Medulla oblongata (tissue), 1 donor: ENCODE measurements around the gene HECA.
"Not testable (repeated sequence)": the region's sequence is repeated elsewhere in the genome, so short reads cannot be mapped to it uniquely, and the experiment has no call there.

Experiments
- DNase-seq: peaks from one replicate; pipeline ENCODE4 v3.0.0-alpha.2; 2015; ENCODE audit errors: extremely low spot score

Gene HECA, protein sequence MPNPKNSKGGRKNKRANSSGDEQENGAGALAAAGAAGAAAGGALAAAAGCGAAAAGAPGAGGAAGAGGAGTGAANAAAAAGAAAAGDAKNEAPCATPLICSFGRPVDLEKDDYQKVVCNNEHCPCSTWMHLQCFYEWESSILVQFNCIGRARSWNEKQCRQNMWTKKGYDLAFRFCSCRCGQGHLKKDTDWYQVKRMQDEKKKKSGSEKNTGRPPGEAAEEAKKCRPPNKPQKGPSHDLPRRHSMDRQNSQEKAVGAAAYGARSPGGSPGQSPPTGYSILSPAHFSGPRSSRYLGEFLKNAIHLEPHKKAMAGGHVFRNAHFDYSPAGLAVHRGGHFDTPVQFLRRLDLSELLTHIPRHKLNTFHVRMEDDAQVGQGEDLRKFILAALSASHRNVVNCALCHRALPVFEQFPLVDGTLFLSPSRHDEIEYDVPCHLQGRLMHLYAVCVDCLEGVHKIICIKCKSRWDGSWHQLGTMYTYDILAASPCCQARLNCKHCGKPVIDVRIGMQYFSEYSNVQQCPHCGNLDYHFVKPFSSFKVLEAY

DNA sequence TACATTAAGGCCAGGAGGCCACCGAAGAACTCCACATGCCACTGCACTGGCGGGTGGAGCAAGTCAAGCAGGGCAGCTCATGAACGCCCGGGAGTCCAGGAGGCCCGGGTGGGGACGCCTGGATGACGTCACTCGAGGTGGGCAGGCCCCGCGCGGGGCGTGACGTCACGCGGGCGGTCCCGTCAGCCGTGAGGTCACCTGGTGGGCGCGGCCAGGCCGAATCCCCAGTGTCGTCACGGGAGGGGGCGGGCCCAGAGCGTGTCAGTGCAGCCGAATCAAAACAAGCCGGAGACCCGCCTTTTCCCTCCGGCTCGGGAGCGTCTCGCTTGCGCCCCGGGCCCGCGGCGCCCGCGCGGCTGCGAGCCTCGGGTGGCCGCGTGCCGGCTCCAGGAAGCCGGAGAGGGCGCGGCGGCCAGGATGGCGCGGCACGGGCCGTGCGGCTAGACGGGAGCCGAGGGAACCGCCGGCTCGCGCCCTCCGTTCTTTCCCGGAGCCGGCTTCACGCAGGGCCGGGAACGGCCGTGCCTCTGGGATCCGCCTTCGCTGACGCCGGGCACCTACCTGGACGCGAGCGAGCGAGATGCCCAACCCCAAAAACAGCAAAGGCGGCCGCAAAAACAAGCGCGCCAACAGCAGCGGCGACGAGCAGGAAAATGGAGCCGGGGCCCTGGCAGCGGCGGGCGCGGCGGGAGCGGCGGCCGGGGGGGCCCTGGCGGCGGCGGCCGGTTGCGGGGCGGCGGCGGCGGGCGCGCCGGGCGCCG lies at the start of gene HECA:
Gene HECA, plus strand, starts transcription at position 264 of the 761 bp plus-strand sequence. Its CDS starts 317 bp downstream, at position 581.
- peak; percentile 95 for DNase-seq

DNA sequence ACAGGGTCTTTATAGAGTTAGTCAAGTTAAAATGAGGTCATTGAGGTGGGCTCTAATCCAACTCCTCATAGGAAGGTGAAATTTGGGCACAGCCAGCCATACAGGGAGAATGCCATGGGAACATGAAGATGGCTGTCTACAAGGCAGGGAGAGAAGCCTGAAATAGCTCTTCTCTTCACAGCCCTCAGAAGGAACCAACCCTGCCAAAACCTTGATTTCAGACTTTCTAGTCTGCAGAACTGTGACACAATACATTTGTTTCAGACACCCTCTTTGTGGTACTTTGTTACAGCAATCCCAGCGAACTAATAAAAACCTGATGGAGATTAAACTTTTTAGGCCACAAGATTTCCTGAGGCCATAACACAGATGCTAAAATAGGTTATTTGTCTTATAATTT lies 43.1 kb upstream of the HECA start:
- no peak for DNase-seq

DNA sequence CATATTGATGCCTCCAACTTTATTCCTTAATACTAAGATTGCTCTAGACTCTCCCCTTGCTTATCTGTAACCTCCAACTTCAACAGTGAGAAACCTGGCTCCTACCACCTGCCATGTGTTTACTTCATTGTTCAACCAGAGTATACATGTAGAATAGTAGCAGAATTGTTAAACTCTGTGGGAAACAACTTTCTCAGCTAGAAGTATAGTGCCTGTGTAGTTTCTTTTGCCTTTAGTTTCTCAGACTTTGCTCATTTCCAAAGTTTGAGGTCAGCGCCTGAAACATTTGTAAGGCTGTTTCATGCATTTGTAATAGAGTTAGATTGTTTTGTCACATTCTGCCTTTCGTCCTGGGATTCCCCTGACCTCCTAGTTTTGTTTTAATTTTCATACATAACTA lies 34.9 kb upstream of the HECA start:
- no peak for DNase-seq

DNA sequence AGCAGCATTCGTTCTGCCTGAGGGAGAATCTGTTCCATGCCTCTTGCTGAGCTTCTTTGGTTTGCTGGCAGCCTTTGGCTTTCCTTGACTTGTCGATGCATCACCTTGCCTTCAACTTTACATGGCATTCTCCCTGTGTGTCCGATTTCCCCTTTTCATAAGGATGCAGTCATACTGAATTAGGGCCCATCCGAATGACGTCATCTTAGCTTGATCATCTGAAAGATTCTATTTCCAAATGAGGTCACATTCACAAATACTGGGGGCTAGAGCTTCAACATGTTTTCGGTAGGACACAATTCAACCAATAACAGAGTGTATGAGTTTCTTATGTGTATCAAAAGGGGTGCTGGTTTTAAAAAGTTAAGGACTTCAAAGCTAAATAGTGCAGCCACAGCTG lies 27.8 kb upstream of the HECA start:
- DNase-seq = no peak

DNA sequence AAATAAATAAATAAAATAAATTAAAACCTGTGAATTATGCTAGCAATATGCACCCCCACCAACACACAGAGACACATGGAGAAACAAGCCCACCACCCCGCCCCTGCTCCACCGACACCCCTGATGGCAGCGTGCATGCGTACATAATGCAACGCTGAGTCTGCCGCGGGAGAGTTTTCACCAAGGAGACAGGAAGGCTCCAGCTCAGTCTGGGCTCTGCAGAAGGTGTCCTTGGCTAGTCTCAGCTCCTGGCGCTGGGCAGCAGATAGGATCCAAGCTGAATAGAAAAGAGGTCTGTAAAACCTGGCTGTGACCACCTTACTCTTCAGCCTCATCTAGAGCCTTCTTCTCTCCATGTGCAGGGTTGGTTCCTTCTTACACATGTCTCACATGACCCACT lies 26.5 kb upstream of the HECA start:
- no peak for DNase-seq

DNA sequence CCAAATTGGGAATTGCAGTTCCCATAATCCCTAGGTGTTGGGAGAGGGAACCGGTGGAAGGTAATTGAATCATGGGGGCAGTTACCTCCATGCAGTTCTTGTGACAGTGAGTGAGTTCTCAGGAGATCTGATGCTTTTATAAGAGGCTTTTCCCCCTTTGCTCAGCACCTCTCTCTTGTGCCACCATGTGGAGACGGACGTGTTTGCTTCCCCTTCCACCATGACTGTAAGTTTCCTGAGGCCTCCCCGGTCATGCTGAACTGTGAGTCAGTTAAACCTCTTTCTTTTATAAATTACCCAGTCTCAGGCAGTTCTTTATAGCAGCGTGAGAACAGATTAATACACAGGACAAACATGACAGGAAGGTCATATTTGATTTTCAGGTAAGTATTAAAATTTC lies 25.3 kb upstream of the HECA start:
- no peak for DNase-seq

DNA sequence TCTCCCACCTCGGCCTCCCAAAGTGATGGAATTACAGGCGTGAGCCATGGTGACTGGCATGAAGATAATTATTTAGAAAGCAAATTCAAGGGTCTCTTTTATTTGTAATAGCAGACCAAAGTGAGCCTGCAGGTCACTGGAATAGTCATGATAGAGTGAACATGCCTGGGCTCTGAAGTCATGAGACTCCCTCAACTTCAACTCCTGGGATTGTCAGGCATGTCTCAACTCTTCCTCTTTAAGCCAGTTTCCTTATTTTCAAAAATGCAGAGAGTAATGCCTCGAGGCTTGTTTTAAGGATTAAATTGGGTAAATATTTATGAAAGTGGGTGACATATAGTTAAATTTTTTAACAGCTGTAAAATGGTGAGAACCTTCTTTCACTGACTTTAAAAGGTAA lies 22.7 kb upstream of the HECA start:
- DNase-seq = no peak

DNA sequence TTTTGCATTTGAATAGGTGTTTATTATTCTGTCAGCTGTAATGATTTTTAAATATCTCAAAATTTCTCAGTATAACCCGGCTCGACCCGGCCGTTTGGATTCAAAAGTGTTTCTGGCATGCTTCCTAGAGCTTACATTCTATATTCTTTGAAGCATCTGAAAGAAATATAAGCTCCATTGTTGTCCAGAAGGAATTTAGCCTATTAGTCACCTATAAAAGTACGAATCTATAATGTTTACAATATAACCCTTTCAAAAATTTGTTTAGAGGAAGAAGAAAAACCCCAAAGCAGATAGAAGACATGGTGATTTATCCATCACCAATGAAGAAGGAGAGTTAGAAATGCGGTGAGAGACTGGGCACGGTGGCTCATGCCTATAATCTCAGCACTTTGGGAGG lies 22.3 kb upstream of the HECA start:
- DNase-seq = no peak

DNA sequence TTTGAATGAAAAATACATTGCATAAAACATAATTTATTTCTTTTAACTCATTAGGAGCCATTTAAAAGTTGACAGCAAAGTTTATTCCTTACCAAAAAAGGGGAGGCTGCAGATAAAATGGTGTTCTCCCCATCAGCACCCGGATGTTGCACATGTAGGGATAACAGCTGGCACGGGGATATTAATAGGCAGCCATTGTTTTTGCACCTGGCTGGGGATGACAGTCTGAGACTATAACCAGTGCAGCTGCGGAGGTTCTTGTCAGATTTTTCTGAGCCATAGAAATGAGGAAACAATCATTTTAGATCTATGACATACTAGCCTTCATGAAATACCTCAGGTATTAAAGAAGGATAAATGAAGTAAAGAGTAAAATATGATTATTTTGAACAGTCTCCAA lies 20.1 kb upstream of the HECA start:
- DNase-seq = no peak

DNA sequence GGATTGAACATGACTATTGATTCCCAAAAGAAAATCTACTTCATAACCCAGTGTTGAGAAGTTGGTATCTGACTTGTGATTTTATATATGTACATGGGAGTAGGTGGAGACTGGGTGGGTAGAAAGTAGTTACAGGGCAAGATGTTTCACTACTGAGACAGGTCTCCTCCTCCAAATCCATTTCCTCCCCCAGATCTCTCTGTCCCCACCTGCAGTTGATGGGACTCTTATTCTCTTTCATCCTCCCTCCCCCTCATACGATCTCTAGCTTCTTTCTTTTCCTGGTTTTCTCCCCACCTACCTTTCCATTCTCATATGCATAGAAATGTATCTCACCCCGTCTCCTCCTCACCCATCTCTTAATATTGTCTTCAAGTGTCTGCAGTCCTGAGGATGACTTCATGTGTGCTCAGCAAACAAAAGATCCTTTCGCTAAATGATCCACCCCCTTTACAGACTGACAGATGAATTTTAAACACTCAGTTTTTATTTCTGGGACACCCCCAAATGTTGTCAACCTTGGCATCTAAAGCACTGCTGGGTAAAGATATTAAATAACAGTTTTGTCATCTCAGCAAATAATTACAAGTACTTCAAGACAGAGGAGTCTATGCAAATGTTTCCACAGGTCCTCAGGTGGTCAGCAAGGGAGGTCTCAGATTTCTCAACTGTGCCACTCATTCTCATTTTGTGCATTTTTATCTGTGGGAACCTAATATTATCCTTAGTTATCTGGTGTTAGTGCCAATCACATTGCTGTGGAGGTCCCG lies 18.7 kb upstream of the HECA start:
- no peak for DNase-seq

DNA sequence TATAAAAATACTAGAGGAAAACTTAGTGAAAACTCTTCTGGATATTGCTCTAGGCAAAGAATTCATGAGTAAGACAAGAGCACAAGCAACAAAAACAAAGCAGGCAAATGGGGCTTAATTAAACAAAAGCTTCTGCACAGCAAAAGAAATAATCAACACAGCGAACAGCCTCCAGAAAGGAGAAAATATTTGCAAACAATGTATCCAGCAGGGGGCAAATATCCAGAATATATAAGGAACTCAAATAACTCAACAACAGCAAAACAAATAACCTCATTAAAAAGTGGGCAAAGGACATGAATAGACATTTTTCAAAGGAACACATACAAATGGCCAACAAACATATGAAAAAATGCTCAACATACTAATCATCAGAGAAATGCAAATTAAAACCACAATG lies 17.1 kb upstream of the HECA start:
- no peak for DNase-seq

DNA sequence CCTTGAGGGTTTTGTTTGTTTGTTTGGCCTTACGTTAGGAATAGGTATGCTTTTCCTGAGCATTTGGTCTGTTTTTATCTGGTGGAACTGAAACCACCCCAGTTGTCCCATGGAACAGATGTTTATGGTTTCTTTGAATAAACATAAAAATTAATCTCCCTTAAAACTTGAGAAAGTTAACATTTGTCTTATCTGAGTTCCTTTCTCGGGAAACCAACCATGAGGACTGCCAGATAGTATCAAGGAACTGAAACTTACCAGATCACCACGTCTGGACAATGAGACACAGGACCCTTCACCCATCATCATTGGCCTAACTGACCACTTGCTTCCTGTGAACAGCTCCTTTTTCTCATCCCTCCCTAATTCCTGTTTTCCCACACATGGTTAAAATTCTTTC lies 15.3 kb upstream of the HECA start:
- DNase-seq = no peak

DNA sequence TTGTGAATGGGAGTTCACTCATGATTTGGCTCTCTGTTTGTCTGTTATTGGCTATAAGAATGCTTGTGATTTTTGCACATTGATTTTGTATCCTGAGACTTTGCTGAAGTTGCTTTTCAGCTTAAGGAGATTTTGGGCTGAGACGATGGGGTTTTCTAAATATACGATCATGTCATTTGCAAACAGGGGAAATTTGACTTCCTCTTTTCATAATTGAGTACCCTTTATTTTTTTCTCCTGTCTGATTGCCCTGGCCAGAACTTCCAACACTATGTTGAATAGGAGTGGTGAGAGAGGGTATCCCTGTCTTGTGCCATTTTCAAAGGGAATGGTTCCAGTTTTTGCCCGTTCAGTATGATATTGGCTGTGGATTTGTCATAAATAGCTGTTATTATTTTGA lies 12.1 kb upstream of the HECA start:
- DNase-seq = not testable (repeated sequence)

DNA sequence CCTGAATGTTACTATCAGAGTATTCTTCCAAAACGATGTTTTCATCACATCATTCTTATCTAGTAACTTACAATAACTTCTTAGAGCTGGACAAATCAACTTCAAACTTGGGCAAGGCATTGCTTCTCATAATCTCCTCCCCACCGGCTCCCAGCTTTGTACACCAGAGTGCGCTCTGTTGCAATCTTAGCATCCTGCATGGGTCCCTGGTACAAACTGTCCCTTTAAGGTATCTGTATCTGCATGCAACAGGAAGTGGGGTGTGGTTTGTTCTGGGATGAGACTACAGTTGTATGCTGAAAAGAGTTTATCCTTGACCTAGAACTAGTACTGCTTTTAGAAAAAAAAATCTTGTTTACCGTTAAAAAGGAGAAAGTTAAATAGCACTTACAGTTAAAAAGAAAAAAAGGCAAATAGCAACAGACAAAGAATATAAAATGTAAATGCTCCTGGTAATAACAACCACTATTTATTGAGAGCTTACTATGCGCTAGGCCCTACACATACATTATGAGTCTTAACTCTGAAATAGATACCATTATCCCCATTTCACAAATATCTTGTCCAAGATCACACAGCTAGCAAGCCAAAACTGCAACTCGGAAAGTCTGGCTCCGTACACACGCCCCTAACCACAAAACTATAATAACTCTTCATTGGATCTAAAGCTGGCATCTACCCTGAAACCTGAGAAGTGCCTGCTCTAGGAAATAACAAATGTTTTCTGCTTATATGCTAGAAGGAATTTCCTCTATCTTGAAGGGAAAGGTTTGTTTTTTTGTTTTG lies 9.8 kb upstream of the HECA start:
- peak; percentile 58 for DNase-seq

DNA sequence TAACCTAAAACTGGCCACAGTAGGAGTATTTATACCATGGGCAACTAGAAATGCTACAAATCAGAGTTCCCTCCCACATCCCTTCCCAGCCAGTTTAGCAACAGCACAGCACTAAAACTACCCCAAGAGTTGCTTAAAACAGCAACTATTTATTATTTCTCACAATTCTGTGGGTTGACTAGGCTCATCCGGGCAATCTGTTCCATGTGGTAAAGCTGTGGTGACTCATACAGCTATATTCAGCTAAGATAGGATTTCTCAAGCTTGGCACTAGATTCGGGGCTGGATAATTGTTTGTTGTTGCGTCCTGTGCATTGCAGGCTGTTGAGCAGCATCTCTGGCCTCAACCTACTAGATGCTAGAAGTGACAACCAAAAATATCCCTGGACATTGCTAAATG lies 8.6 kb upstream of the HECA start:
- no peak for DNase-seq

DNA sequence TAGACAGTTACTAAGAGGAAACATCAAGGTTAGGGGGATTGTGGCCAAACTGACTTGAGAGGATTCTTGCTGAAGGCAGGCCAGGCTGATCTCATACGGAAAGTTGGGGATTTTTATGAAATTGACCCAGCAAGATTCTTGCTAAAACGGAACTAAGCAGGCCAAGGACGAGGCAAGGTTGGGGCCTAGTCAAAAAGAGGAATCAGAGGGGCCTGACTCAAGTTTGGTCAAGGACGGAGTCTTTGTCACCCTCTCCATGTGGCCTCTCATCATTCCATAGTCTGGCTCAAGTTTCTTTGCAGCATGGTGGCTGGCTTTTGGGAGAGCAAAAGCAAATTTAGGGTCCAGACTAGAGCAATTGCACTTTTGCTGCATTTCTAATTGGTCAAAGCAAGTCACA lies 7.9 kb upstream of the HECA start:
- no peak for DNase-seq

DNA sequence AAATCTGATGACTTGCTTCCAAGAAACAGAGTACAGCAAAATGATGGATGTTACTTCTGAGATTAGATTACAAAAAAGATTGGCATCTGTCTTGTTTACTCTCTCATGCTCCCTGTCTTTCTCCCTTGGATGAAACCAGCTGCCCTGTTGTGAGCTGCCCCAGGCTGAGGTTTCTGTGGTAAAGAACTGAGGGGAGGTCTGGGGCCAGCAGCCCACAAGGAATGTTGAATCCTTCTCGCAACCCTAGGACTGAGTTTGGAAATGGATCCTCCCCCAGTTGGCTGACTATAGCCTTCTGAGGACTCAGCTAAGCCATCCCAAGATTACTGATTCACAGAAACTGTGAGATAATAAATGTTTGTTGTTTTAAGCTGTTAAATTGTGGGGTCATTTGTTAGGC lies 5.6 kb upstream of the HECA start:
- DNase-seq = no peak

DNA sequence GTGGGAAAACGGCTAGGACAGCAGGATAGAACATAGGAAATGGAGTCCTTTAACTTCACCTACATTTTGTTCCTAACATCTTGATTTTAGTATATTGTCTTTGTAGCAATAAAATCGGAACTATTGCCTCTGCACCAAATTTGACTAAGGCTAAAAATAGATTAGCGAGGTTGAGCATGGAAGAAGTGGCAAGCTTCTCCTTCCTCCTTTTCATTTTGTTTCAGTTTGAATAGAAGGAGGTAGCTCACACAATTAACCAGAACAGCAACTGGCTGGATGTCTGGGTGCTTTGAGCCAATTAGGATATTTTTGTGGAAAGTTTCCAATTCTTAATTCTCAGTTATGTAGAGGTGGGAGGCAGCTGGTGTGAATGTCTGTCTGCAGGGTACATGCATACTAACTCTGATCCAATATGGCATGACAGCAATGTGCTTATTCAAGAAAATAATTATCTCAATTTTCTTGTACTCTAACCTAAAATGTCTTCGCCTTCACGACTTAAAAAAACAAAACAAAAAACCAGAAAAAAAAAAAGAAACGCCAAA lies 3.1 kb upstream of the HECA start:
- peak; percentile 63 for DNase-seq

DNA sequence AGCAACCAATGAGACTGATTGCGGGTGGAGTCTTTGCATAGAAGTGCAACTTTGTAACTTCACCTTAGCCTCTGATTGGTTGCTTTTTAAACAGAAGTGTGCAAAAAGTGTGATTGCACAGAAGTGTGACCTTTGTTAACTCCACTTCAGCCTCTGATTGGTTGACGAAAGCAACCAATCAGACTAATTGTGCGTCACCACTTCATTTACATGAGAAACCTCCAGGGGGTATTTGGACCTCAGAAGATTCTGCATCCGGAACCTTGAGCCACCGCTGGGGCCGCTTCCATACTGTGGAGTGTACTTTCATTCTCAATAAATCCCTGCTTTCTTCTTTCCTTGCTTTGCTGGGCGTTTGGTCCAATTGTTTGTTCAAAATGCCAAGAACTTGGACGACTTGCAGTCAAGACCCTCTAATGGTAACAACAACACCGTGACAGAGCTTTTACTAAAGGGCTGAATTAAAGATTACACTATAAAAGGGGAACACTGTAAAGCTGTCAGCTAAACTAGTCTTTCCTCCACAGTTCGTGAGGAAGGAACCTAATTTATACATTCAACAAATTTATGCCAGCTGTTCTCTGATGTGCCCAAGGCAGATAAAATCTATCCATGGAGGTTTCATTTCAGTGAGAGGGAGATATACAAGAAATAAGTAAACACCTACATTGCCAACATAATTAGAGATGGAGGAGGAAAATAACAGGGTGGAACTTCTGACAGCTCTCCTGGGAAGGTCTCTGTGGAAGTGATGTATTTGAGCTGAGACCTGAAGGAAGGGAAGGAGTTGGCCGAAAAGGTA lies 1.4 kb upstream of the HECA start:
- DNase-seq = no peak

DNA sequence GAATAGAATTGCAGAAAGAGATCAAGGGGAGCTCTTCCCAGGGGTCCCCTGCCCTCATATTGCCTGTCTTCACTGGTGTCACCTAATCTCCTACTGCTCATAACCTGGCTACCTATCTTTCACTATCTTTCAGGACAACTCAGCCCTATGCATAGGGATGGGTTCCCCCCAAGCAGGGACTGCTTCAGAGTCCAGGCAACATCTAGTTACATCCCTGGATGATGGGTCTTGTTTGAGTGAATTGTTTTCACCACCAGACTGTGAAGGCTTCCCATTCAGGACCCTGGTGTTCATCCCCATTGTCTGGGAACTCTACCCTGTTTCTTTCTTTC lies 850 bp upstream of the HECA start:
- no peak for DNase-seq
